ENCODE data around the gene ERAL1.
"Not testable (repeated sequence)": the region's sequence is repeated elsewhere in the genome, so short reads cannot be mapped to it uniquely, and the experiment has no call there.

ERAL1 gene

DNA sequence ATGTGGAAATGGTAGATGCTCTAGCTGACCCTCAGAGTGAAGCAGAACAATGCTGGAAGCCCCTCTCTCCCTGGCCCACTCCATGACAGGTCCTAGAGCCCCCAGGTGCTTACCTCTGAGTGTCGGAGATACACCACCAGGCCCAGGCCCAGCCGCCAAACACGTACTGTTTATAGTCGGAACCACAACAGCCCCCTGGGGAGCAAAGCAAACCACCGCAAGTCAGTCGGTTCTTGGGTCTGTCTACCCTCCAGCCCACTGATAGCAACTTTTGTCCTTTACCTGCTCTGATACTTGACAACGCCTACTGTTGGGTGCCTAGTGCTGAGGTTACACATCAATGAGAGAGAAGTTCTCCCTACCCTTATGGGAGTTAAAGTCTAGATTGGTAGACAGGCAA lies 34.0 kb downstream of the ERAL1 start:
- CTCF ChIA-PET, result no interaction called here
- H3K4me1 ChIP-seq (ENCODE audit: control extremely low read depth in 1 of 4, control insufficient read depth in 4 of 4, insufficient read depth in 4 of 4, low read length in 3 of 4), result peaks cover 6 to 34% (median 20%) of the 10 kb centered on the region in 4 experiments
- peaks cover 0 to 61% (median 43%) of the 10 kb centered on the region in 4 experiments for H3K36me3 ChIP-seq (ENCODE audit: control insufficient read depth in 4 of 4, insufficient read depth in 4 of 4, low read length in 3 of 4)
- no peak for DNase-seq
- H3K9me3 ChIP-seq (ENCODE audit: control extremely low read depth in 1 of 5, control insufficient read depth in 4 of 5, insufficient read depth in 2 of 5, low read depth in 1 of 5, low read length in 4 of 5), result no peaks in the 10 kb centered on the region
- POLR2A ChIA-PET, result no interaction called here
- H3K27ac ChIP-seq (ENCODE audit: insufficient read depth in 1 of 2, low read depth in 1 of 2, low read length in 2 of 2, poor library complexity in 1 of 2, severe bottlenecking in 2 of 2), result no peak overlapping the region
- no peak overlapping the region for H3K4me3 ChIP-seq (ENCODE audit: control insufficient read depth in 1 of 7, extremely low read depth in 1 of 7, insufficient read depth in 4 of 7, low read depth in 2 of 7, low read length in 6 of 7)
- WGBS (ENCODE audit: insufficient coverage), result 86% methylated on average over 7 of the region's 7 CpGs
- no peaks in the 10 kb centered on the region for H3K27me3 ChIP-seq (replicated peaks in 2 of 5; ENCODE audit: control insufficient read depth in 4 of 5, insufficient read depth in 5 of 5, low read length in 4 of 5)

DNA sequence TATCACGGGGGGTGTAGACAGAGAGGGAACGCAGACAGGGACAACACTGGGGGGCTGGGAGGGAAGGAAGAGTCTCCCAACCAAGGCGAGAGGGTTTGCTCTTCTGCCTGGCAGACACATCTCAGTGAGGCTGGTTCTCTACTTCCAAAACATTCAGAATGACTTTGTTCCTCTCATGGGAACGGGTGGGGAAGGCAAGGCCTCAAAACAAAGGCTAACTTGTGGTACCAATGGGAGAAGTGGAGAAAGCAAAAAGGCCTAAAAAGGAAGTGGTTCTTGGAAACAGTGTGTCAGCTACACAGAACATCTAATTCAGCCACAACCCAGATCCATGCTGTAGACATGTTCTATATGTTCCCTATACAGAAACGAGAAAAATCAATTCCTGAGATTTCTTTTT lies 35.2 kb downstream of the ERAL1 start:
- H3K36me3 ChIP-seq (ENCODE audit: control insufficient read depth in 4 of 4, insufficient read depth in 4 of 4, low read length in 3 of 4), result peaks cover 0 to 50% (median 37%) of the 10 kb centered on the region in 4 experiments
- 100% methylated on average over 1 of the region's 5 CpGs for WGBS (ENCODE audit: insufficient coverage)
- H3K4me3 ChIP-seq (ENCODE audit: control insufficient read depth in 1 of 7, extremely low read depth in 1 of 7, insufficient read depth in 4 of 7, low read depth in 2 of 7, low read length in 6 of 7), result no peak overlapping the region
- H3K9me3 ChIP-seq (ENCODE audit: control extremely low read depth in 1 of 5, control insufficient read depth in 4 of 5, insufficient read depth in 2 of 5, low read depth in 1 of 5, low read length in 4 of 5), result no peaks in the 10 kb centered on the region
- DNase-seq, result no peak
- CTCF ChIA-PET, result interaction anchor here (1.1 to 1.8 kb wide), 2 partner anchors 13 to 19 kb away, joined by 3 read pairs; partner anchors contain the start of gene DHRS13
- no peak overlapping the region for H3K27ac ChIP-seq (ENCODE audit: insufficient read depth in 1 of 2, low read depth in 1 of 2, low read length in 2 of 2, poor library complexity in 1 of 2, severe bottlenecking in 2 of 2)
- POLR2A ChIA-PET, result no interaction called here
- H3K4me1 ChIP-seq (ENCODE audit: control extremely low read depth in 1 of 4, control insufficient read depth in 4 of 4, insufficient read depth in 4 of 4, low read length in 3 of 4), result peaks cover 6 to 36% (median 26%) of the 10 kb centered on the region in 4 experiments
- no peaks in the 10 kb centered on the region for H3K27me3 ChIP-seq (replicated peaks in 2 of 5; ENCODE audit: control insufficient read depth in 4 of 5, insufficient read depth in 5 of 5, low read length in 4 of 5)

GRCh38 chr17:28891201-28891600 lies 36.4 kb downstream of the ERAL1 start:
- Histone ChIP-seq H3K27me3 (replicated peaks in 2 of 5; ENCODE audit: control insufficient read depth in 4 of 5, insufficient read depth in 5 of 5, low read length in 4 of 5) (no peaks in the 10 kb centered on the region), H3K9me3 (ENCODE audit: control extremely low read depth in 1 of 5, control insufficient read depth in 4 of 5, insufficient read depth in 2 of 5, low read depth in 1 of 5, low read length in 4 of 5) (no peaks in the 10 kb centered on the region), H3K36me3 (ENCODE audit: control insufficient read depth in 4 of 4, insufficient read depth in 4 of 4, low read length in 3 of 4) (peaks cover 0 to 38% (median 27%) of the 10 kb centered on the region in 4 experiments), H3K4me3 (ENCODE audit: control insufficient read depth in 1 of 7, extremely low read depth in 1 of 7, insufficient read depth in 4 of 7, low read depth in 2 of 7, low read length in 6 of 7) (no peak overlapping the region), H3K4me1 (ENCODE audit: control extremely low read depth in 1 of 4, control insufficient read depth in 4 of 4, insufficient read depth in 4 of 4, low read length in 3 of 4) (peaks cover 16 to 43% (median 32%) of the 10 kb centered on the region in 4 experiments), H3K27ac (ENCODE audit: insufficient read depth in 1 of 2, low read depth in 1 of 2, low read length in 2 of 2, poor library complexity in 1 of 2, severe bottlenecking in 2 of 2) (peak overlapping the region in 1 of 2 experiments; percentile 78)
- POLR2A ChIA-PET, result interaction anchor here (0.6 kb wide), 1 partner anchor 172 kb away, joined by 3 read pairs; the partner anchor contains the start of gene RPL23A
- CTCF ChIA-PET, result interaction anchor here (1.1 to 3.1 kb wide), 6 partner anchors 9 to 26 kb away, joined by 3 to 14 read pairs (median 4); partner anchors contain the start of gene DHRS13
- 100% methylated on average over 1 of the region's 1 CpG for WGBS (ENCODE audit: insufficient coverage)
- DNase-seq, result no peak

DNA sequence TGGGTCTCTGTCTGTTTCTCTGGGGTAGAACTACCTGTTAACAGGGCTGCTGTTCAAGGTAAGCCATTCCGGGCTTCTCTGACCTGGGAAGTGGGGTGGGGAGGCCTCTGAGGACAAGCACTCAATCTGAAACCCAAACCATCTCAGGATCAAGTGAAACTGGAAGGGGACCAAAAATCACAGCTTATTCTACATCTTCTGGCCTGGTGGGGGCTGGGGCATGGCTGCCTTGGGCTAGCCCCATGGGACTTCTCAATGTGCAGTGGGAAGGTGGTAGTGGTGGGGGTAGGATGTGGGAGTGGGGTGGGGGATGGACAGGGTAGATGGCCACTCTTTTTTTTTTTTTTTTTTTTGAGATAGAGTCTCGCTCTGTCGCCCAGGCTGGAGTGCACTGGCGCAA lies 37.2 kb downstream of the ERAL1 start:
- WGBS (ENCODE audit: insufficient coverage), result 96% methylated on average over 3 of the region's 4 CpGs
- no peaks in the 10 kb centered on the region for H3K9me3 ChIP-seq (ENCODE audit: control extremely low read depth in 1 of 5, control insufficient read depth in 4 of 5, insufficient read depth in 2 of 5, low read depth in 1 of 5, low read length in 4 of 5)
- H3K36me3 ChIP-seq (ENCODE audit: control insufficient read depth in 4 of 4, insufficient read depth in 4 of 4, low read length in 3 of 4), result peaks cover 0 to 29% (median 21%) of the 10 kb centered on the region in 4 experiments
- peak overlapping the region in 1 of 2 experiments; percentile 78 for H3K27ac ChIP-seq (ENCODE audit: insufficient read depth in 1 of 2, low read depth in 1 of 2, low read length in 2 of 2, poor library complexity in 1 of 2, severe bottlenecking in 2 of 2)
- DNase-seq, result no peak
- H3K27me3 ChIP-seq (replicated peaks in 2 of 5; ENCODE audit: control insufficient read depth in 4 of 5, insufficient read depth in 5 of 5, low read length in 4 of 5), result no peaks in the 10 kb centered on the region
- CTCF ChIA-PET, result interaction anchor here (1.0 to 3.1 kb wide), 7 partner anchors 10 to 60 kb away, joined by 3 to 14 read pairs (median 4); partner anchors contain the start of genes DHRS13 and PHF12
- H3K4me1 ChIP-seq (ENCODE audit: control extremely low read depth in 1 of 4, control insufficient read depth in 4 of 4, insufficient read depth in 4 of 4, low read length in 3 of 4), result peaks cover 22 to 51% (median 38%) of the 10 kb centered on the region in 4 experiments
- H3K4me3 ChIP-seq (ENCODE audit: control insufficient read depth in 1 of 7, extremely low read depth in 1 of 7, insufficient read depth in 4 of 7, low read depth in 2 of 7, low read length in 6 of 7), result no peak overlapping the region
- POLR2A ChIA-PET, result no interaction called here

GRCh38 chr17:28893248-28894183 lies 38.7 kb downstream of the ERAL1 start:
- Histone ChIP-seq H3K4me1 (ENCODE audit: control extremely low read depth in 1 of 4, control insufficient read depth in 4 of 4, insufficient read depth in 4 of 4, low read length in 3 of 4) (peaks cover 22 to 61% (median 48%) of the 10 kb centered on the region in 4 experiments), H3K27ac (ENCODE audit: insufficient read depth in 1 of 2, low read depth in 1 of 2, low read length in 2 of 2, poor library complexity in 1 of 2, severe bottlenecking in 2 of 2) (peak overlapping the region; percentile 54 to 78), H3K36me3 (ENCODE audit: control insufficient read depth in 4 of 4, insufficient read depth in 4 of 4, low read length in 3 of 4) (peaks cover 0 to 14% (median 11%) of the 10 kb centered on the region in 4 experiments), H3K4me3 (ENCODE audit: control insufficient read depth in 1 of 7, extremely low read depth in 1 of 7, insufficient read depth in 4 of 7, low read depth in 2 of 7, low read length in 6 of 7) (peak overlapping the region in 3 of 7 experiments; percentile 32 to 62 (median 44))
- POLR2A ChIA-PET; H3K27me3 ChIP-seq (replicated peaks in 2 of 5; ENCODE audit: control insufficient read depth in 4 of 5, insufficient read depth in 5 of 5, low read length in 4 of 5); H3K9me3 ChIP-seq (ENCODE audit: control extremely low read depth in 1 of 5, control insufficient read depth in 4 of 5, insufficient read depth in 2 of 5, low read depth in 1 of 5, low read length in 4 of 5): not testable (repeated sequence)
- WGBS (ENCODE audit: insufficient coverage), result 67% methylated on average over 8 of the region's 16 CpGs
- peak in 2 of 3 donors; percentile 25 to 33 for DNase-seq
- CTCF ChIA-PET, result interaction anchor here (0.9 to 3.1 kb wide), 7 partner anchors 9 to 129 kb away, joined by 3 to 14 read pairs (median 3); partner anchors contain the start of genes DHRS13 and PHF12

DNA sequence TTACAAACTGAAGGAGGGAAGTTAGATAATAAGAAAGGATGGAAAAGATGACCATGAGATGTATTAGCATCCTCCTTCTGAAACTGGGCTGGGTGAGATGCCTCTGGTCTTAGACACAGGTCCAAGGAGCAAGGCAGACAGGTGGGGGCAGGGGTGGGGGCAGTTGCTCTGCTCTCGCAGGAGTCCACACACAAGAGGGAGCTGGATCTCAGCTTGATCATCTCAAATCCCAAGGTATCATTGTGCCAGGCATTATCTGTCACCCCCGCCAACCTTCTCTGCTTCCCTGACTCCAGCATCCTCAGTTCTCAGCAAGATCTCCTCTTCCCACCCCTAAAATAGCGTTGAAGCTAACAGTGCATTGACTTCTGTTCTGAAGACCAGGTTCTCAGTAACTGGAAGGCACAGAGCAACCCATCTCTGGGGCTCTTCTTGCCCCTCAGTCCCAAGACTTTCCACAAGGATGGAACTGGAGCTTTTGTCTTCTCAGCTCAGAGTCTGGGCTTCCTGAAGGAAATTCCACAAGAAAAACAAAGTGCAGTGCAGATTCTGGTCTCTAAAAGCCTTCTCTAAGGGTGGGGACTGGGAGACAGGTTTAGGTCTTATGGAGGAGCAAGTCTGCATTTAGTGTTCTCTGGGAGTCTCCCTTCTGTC lies 41.1 kb downstream of the ERAL1 start:
- POLR2A ChIA-PET, result no interaction called here
- Histone ChIP-seq H3K4me3 (ENCODE audit: control insufficient read depth in 1 of 7, extremely low read depth in 1 of 7, insufficient read depth in 4 of 7, low read depth in 2 of 7, low read length in 6 of 7) (peak overlapping the region in 6 of 7 experiments; percentile 80 to 90 (median 86)), H3K27me3 (replicated peaks in 2 of 5; ENCODE audit: control insufficient read depth in 4 of 5, insufficient read depth in 5 of 5, low read length in 4 of 5) (no peaks in the 10 kb centered on the region), H3K27ac (ENCODE audit: insufficient read depth in 1 of 2, low read depth in 1 of 2, low read length in 2 of 2, poor library complexity in 1 of 2, severe bottlenecking in 2 of 2) (peak overlapping the region; percentile 34 to 86), H3K36me3 (ENCODE audit: control insufficient read depth in 4 of 4, insufficient read depth in 4 of 4, low read length in 3 of 4) (peaks cover 0 to 16% (median 15%) of the 10 kb centered on the region in 4 experiments), H3K9me3 (ENCODE audit: control extremely low read depth in 1 of 5, control insufficient read depth in 4 of 5, insufficient read depth in 2 of 5, low read depth in 1 of 5, low read length in 4 of 5) (no peaks in the 10 kb centered on the region), H3K4me1 (ENCODE audit: control extremely low read depth in 1 of 4, control insufficient read depth in 4 of 4, insufficient read depth in 4 of 4, low read length in 3 of 4) (peaks cover 22 to 61% (median 44%) of the 10 kb centered on the region in 4 experiments)
- no peak for DNase-seq
- CTCF ChIA-PET, result interaction anchor here (0.7 to 3.3 kb wide), 11 partner anchors 8 to 169 kb away, joined by 3 to 19 read pairs (median 4); partner anchors contain the start of genes FAM222B and TLCD1
- 58% methylated on average over 2 of the region's 3 CpGs for WGBS (ENCODE audit: insufficient coverage)

All from common myeloid progenitor, CD34-positive (primary cell).